HG03097 (cell line): ENCODE data around the gene KLHL20.
"Not testable (repeated sequence)": the region's sequence is repeated elsewhere in the genome, so short reads cannot be mapped to it uniquely, and the experiment has no call there.

Experiments
- ATAC-seq: cut with Tn5 transposase; IDR thresholded peaks from one replicate; pipeline ENCODE4 v1.9.1; 2021; ENCODE audit not compliant: unreplicated experiment, low FRiP score

Gene KLHL20

GRCh38 chr1:173744651-173745050 is 29.9 kb downstream of the KLHL20 start:
- ATAC-seq: no peak

DNA sequence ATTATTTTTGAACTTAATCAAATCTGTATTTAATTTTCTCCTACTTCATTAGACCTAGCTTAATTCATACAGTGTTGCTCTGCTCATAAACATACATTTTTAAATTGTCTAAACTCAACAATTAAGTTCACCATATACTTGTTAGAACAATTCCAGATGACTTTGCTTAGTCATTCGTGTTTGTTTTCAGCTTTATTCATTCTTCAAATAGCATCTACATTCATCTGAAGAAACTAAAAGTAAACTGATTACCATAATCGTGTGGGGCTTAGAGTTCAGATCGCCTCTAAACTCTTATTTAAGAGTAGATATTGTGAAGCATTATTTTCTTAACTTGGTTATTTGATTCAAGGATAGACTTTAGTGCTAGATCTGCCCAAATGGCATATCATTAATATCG is 34.4 kb downstream of the KLHL20 start:
- ATAC-seq: no peak

GRCh38 chr1:173753830-173754229 is 39.0 kb downstream of the KLHL20 start:
- no peak for ATAC-seq

DNA sequence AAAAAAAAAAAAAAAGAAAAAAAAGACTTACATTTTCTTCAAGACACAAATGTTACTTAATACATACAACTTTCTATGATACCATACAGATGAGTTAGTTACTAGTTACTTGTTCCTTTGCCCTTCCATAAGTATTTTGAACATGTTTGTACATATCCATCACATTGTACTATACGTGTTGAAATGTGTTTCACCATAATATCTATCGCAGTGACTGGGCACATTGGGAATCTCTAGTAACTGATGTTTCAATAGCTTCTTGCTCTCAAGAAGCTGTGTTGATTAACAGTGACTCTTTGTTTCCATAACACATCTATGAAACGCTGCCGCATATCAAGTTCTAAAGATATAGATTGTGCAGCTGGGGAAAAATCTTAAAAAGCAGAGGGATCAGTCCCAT is 42.9 kb downstream of the KLHL20 start:
- ATAC-seq: no peak

DNA sequence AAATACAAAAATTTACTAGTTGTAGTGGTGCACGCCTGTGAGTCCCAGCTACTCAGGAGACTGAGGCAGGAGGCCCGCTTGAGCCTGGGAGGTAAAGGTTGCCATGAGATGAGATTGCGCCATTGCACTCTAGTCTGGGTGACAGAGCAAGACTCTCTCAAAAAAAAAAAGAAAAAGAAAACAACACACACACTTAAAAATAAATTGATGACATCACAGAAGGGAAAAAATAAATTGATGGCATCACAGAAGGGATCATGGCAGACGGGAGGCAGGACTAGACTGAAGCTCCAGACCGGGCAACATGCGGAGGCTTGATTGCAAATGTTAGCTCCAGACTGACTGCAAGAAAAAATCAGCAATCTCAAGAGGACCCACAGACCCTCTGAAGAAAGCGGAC is 43.3 kb downstream of the KLHL20 start:
- no peak for ATAC-seq

DNA sequence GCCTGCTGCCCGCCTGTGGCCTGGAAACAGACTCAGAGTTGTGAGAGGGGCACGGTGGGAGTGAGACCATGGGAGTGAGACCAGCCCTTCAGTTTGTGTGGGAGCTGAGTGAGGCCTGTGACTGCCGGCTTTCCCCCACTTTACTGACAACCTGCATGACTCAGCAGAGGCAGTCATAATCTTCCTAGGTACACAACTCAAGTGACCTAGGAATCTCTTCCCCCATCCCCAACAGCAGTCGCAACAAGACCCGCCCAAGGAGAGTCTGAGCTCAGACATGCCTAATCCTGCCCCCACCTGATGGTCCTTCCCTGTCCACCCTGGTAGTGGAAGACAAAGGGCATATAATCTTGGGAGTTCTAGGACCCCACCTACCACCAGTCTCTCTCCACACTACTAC is 44.2 kb downstream of the KLHL20 start:
- ATAC-seq: no peak

GRCh38 chr1:173764331-173764730 is 49.5 kb downstream of the KLHL20 start:
- ATAC-seq: not testable (repeated sequence)

DNA sequence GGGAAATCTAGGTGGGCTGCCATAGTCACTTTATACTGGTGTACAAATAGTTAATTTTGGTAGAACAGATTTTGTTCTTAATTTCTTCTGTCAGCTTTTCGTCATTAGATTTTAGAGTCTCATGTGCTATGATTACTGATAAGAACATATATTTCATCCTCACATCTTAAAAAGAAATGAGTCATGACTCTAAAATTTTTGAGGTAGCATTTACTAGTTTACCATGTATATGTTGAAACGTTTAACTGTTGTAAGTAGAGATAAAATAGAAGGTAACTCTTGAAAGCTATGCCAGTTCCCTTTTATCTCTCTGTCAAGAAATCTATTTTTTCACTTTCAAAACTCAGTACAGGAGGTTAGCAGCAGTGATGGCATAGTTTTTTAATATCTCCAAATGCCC is 53.4 kb downstream of the KLHL20 start:
- no peak for ATAC-seq

GRCh38 chr1:173768827-173769226 is 54.0 kb downstream of the KLHL20 start:
- no peak for ATAC-seq

DNA sequence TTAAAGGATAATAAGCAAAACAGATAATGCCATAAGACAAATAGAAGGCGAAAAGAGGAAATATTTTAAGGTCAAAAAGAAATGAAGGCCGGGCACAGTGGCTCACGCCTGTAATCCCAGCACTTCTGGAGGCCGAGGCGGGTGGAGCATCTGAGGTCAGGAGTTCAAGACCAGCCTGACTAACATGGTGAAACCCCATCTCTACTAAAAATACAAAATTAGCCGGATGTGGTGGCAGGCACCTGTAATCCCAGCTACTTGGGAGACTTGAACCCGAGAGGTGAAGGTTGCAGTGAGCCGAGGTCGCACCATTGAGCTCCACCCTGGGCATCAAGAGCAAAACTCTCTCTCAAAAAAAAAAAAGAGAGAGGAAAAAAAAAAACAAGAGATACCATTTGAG is 55.5 kb downstream of the KLHL20 start:
- not testable (repeated sequence) for ATAC-seq

DNA sequence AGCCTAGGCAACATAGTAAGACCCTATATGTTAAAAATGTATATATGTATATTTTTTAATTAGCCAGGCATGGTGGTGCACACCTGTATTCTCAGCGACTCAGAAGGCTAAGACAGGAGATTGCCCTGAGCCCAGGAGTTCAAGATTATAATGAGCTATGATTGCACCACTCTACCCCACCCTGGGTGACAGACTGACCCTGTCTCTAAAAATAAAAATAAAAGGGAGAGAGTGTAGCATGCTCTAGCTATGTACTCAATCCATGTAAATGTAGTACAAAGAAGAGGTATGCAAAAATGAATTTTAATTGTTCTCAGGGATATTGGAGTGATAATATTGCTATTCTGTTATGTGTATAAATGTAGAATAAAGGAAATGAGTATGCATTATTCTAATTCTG is 56.8 kb downstream of the KLHL20 start:
- ATAC-seq: no peak

- no peak for ATAC-seq
Measured at GRCh38 chr1:173775578-173776226, 60.9 kb downstream of the KLHL20 start.

DNA sequence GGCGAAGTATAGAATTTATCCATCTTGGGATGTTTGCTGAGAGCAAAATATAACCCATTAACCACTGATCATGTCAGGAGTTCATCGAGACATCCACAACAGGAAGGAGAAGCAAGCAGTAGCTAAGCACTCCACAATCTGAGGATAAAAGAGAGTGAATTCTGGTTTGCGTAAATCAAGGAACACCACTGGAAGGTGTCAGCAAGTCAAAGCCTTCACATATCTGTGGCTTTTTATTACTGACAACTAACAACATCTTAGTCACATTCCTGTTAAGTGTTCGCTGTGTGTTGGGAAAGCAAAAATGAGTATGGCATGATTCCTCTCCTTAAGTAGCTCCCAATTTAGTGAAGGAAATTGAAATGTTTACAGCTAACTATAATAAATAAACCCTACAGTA is 65.2 kb downstream of the KLHL20 start:
- no peak for ATAC-seq

- ATAC-seq: no peak
Measured at GRCh38 chr1:173784997-173785396, 70.2 kb downstream of the KLHL20 start.

DNA sequence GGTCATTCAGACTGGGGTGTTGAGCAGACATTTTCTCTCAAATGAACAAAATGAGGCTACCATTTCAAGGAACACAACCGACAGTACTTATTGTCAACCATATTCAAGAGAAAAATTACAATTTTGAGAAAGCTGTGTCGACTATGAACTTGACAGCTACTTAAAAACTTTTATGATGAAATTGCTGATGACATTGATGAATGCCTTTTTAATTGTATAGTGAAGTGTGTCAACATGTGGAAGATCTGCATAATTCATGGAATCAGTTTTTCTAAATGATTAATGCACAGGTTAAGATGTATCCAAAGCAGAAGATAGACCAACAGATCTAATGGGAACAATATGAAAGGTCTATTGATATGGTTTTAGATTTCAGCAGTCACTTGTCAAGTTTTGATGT is 75.1 kb downstream of the KLHL20 start:
- ATAC-seq: no peak

- ATAC-seq: no peak
Measured at GRCh38 chr1:173798078-173798477, 83.3 kb downstream of the KLHL20 start.

DNA sequence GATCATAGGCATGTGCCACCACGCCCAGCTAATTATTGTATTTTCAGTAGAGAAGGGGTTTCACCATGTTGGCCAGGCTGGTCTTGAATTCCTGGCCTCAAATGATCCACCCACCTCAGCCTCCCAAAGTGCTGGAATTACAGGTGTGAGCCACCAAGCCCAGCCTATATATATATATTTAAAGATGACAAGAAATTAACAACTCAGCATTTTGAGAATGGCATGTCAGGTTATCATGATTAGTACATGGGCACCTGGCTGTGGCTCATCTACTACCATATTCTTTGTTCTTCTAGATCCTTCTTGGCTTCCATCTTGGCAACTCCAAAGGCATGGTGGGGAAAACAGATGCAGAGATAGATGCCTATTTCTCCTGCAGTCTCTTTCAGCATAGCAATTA is 85.2 kb downstream of the KLHL20 start:
- not testable (repeated sequence) for ATAC-seq

DNA sequence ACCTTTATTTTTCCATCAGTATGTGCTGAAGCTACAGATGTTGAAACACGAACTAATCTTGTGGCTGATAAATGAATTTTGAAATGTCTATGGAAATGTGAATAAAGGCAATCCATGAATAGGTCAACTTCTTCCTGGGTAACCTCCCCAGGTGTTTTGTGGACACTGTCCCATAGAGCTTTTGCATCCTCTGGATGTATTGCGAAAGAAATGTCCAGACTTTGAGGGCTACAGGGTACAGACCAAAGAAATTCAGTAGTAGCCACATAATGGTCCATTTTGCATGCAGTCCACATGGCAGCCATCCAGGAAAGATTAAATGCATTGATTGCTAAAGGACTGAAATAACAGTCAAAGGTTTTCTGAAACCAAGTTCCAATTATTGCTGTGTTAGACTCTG is 88.2 kb downstream of the KLHL20 start:
- no peak for ATAC-seq

- not testable (repeated sequence) for ATAC-seq
Measured at GRCh38 chr1:173813654-173814053, 98.9 kb downstream of the KLHL20 start.

DNA sequence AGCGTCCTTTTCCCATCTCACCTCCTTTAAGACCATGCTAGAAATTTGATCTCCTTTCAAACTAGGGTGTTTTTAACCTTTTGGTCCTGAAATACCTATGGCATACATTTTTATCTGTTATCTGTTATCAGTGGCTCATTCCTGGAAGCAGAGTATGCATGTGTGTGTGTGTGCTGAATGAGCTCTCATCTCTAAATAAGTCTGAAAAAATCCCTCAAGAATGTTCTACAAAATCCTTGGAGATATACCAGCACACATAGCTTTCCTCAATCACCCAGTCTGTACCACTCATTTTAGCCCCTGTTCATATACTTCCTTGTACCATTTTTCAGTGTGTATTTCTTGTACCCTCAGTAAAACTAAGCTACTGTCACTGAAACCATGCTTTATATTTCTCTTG is 103.7 kb downstream of the KLHL20 start:
- no peak for ATAC-seq

- ATAC-seq: no peak
Measured at GRCh38 chr1:173821680-173822079, 106.9 kb downstream of the KLHL20 start.

DNA sequence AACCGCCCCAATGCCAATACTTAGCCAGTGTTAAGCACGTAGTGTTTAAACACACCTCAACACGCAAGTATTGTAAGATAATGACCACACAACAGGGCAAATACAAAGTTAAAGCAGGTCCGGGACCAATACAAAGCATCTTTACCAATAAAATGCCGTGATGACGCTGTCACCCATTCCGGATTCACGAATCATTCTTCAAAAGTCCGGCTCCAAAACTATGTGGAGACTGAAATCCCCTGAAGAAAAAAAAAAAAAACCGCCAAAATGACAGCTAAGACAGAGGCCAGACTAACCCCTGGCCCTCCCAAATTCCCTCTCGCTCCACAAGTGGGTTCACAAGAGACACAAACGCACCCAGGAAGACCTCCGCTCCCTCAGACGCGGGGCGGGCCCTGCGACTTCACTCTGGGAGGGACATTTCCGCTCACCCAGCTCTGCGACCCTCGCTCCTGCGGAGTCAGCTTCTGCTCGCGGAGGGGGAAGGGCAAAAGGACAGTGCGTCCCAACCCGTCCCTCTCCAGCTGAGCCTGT is 109.1 kb downstream of the KLHL20 start:
- peak; percentile 43 for ATAC-seq
